ENCODE data around the gene NRAS. TPM values are rescaled to one million over a fixed set of nuclear protein-coding genes. Genes with fewer than 3 reads are reported as not detected.

NRAS gene
- total RNA-seq, 1 experiment from 2014 or later: 48.0 TPM

DNA sequence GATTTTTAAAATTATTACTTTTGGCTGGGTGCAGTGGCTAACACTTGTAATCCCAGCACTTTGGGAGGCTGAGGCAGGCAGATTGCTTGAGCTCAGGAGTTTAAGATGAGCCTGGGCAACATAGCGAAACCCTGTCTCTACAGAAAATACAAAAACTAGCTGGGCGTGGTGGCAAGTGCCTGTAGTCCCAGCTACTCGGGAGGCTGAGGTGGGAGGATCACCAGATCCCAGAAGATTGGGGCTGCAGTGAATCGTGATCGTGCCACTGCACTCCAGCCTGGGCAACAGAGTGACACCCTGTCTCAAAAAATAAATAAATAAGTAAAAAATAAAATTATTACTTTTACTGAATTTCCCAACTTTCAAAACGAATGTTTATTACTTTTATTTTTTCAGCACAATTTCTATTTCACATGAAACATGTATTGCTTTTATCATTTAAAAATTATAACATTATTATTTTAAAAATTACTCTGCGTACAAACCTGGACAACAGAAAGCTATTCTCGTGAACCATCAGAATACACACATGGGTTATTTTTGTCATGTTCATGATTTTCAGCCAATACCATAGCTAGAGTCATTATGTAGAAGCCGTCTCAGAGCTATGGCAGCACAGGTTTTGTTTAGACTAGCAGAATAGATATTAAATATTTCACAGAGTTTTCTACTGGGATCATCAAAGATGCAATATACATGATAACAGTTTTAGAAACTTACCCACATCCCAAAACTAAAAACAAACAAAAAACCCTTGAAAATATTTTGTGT is 21.8 kb downstream of the NRAS start:
- CTCF ChIA-PET: no interaction called here
- Histone ChIP-seq H3K4me2 (ENCODE audit: low read length) (no peak overlapping the region), H3K4me3 (replicated peaks in 1 of 2; ENCODE audit: low read depth in 1 of 2, low read length in 2 of 2) (no peak overlapping the region), H3K79me2 (ENCODE audit: insufficient read depth, low read length) (no peaks in the 10 kb centered on the region), H4K20me1 (ENCODE audit: insufficient read depth) (no peaks in the 10 kb centered on the region), H3K4me1 (ENCODE audit: control insufficient read depth in 1 of 2, insufficient read depth in 2 of 2, low read length in 2 of 2) (no peaks in the 10 kb centered on the region), H3K27ac (ENCODE audit: low read depth, low read length) (no peak overlapping the region), H3K9me2 (ENCODE audit: insufficient read depth) (no peaks in the 10 kb centered on the region), H3K36me3 (ENCODE audit: control insufficient read depth in 1 of 2, insufficient read depth in 2 of 2, low read length in 2 of 2) (no peaks in the 10 kb centered on the region), H3K9ac (ENCODE audit: low read length) (no peak overlapping the region), H2AFZ (ENCODE audit: low read depth, low read length, poor library complexity, severe bottlenecking) (no peak overlapping the region), H3K27me3 (ENCODE audit: insufficient read depth, low read length) (no peaks in the 10 kb centered on the region), H3K9me3 (ENCODE audit: control insufficient read depth in 1 of 2, insufficient read depth in 1 of 2, low read depth in 1 of 2, low read length in 2 of 2) (no peaks in the 10 kb centered on the region)
- ATAC-seq (no peak), DNase-seq (ENCODE audit: low read depth, low spot score) (no peak)
- RAD21 ChIA-PET (ENCODE audit: low non-redundant PET in 1 of 2, low total read pairs in 2 of 2, uncharacterized antibody in 2 of 2, unreplicated experiment in 2 of 2): no interaction called here
- TF ChIP-seq POLR2AphosphoS5 (IDR thresholded peaks at IDR 0.05; ENCODE audit: low read depth, low read length) (no peak), ZNF274 (IDR thresholded peaks at IDR 0.05; ENCODE audit: low read depth, low read length) (no peak), TCF7L2 (IDR thresholded peaks at IDR 0.05; ENCODE audit: borderline replicate concordance, extremely low read depth, insufficient read depth, insufficient read length) (no peak), EZH2phosphoT487 (IDR thresholded peaks at IDR 0.05; ENCODE audit: borderline replicate concordance) (no peak), POLR2A (IDR thresholded peaks at IDR 0.05; ENCODE audit: borderline replicate concordance, extremely low read depth, insufficient read depth, insufficient read length) (no peak)
- TF ChIP-seq, protein P1, sequence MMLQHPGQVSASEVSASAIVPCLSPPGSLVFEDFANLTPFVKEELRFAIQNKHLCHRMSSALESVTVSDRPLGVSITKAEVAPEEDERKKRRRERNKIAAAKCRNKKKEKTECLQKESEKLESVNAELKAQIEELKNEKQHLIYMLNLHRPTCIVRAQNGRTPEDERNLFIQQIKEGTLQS (IDR thresholded peaks at IDR 0.05): no peak
- TF ChIP-seq, protein P2, sequence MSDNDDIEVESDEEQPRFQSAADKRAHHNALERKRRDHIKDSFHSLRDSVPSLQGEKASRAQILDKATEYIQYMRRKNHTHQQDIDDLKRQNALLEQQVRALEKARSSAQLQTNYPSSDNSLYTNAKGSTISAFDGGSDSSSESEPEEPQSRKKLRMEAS (IDR thresholded peaks at IDR 0.05): no peak
- BruUV-seq (replicated peaks): no TSS peak
- POLR2A ChIA-PET: no interaction called here
- intact Hi-C loops (cut with micrococcal nuclease): no loop called here

DNA sequence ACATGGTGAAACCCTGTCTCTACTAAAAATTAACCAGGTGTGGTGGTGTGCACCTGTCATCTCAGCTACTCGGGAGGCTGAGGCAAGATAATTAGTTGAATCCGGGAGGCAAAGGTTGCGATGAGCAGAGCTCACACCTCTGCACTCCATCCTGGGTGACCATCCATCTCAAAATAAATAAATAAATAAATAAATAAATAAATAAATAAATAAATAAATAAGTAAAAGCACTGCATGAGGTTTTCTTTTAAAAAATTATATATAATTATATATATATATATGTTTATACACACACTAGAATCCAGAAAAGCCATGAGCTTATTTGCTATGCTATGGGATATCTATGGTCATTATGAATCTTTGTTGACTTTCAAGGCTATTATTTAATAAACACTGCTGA is 23.6 kb downstream of the NRAS start:
- H3K9me3 ChIP-seq (ENCODE audit: control insufficient read depth in 1 of 2, insufficient read depth in 1 of 2, low read depth in 1 of 2, low read length in 2 of 2): no peaks in the 10 kb centered on the region
- no peak overlapping the region for H2AFZ ChIP-seq (ENCODE audit: low read depth, low read length, poor library complexity, severe bottlenecking)
- no peaks in the 10 kb centered on the region for H4K20me1 ChIP-seq (ENCODE audit: insufficient read depth)
- H3K79me2 ChIP-seq (ENCODE audit: insufficient read depth, low read length): no peaks in the 10 kb centered on the region
- DNase-seq (ENCODE audit: low read depth, low spot score) (no peak), ATAC-seq (no peak)
- H3K36me3 ChIP-seq (ENCODE audit: control insufficient read depth in 1 of 2, insufficient read depth in 2 of 2, low read length in 2 of 2): no peaks in the 10 kb centered on the region
- no TSS peak for BruUV-seq (replicated peaks)
- no peak overlapping the region for H3K27ac ChIP-seq (ENCODE audit: low read depth, low read length)
- TF ChIP-seq, protein P3, sequence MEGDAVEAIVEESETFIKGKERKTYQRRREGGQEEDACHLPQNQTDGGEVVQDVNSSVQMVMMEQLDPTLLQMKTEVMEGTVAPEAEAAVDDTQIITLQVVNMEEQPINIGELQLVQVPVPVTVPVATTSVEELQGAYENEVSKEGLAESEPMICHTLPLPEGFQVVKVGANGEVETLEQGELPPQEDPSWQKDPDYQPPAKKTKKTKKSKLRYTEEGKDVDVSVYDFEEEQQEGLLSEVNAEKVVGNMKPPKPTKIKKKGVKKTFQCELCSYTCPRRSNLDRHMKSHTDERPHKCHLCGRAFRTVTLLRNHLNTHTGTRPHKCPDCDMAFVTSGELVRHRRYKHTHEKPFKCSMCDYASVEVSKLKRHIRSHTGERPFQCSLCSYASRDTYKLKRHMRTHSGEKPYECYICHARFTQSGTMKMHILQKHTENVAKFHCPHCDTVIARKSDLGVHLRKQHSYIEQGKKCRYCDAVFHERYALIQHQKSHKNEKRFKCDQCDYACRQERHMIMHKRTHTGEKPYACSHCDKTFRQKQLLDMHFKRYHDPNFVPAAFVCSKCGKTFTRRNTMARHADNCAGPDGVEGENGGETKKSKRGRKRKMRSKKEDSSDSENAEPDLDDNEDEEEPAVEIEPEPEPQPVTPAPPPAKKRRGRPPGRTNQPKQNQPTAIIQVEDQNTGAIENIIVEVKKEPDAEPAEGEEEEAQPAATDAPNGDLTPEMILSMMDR (IDR thresholded peaks at IDR 0.05 in 2 of 3, conservative IDR thresholded peaks at IDR 0.05 in 1 of 3; ENCODE audit: borderline replicate concordance in 1 of 3, insufficient read depth in 1 of 3, low read depth in 2 of 3, low read length in 2 of 3): no peak
- CTCF ChIA-PET: no interaction called here
- H3K4me2 ChIP-seq (ENCODE audit: low read length): no peak overlapping the region
- POLR2A ChIA-PET: no interaction called here
- no peaks in the 10 kb centered on the region for H3K27me3 ChIP-seq (ENCODE audit: insufficient read depth, low read length)
- RAD21 ChIA-PET (ENCODE audit: low non-redundant PET in 1 of 2, low total read pairs in 2 of 2, uncharacterized antibody in 2 of 2, unreplicated experiment in 2 of 2): no interaction called here
- H3K9ac ChIP-seq (ENCODE audit: low read length): no peak overlapping the region
- no peak overlapping the region for H3K4me3 ChIP-seq (replicated peaks in 1 of 2; ENCODE audit: low read depth in 1 of 2, low read length in 2 of 2)
- no peaks in the 10 kb centered on the region for H3K9me2 ChIP-seq (ENCODE audit: insufficient read depth)
- H3K4me1 ChIP-seq (ENCODE audit: control insufficient read depth in 1 of 2, insufficient read depth in 2 of 2, low read length in 2 of 2): no peaks in the 10 kb centered on the region
- intact Hi-C loops (cut with micrococcal nuclease): no loop called here
